B cell (primary cell): ENCODE measurements around the gene LEMD3. TPM values are rescaled to one million over a fixed set of nuclear protein-coding genes. Genes with fewer than 3 reads are reported as not detected.
A peak's percentile ranks its signal among the peaks of the same experiment; 100 is the strongest.

Experiments used
- ATAC-seq: fragments of 200-7000 bp; cut with Tn5 transposase; one replicate; pipeline ENCODE4 v1.10.0; 2021; ENCODE audit warnings: low read depth, mild to moderate bottlenecking, moderate number of reproducible peaks, moderate library complexity
- CTCF ChIA-PET: fragments of 350-600 bp; sonication (Branson Sonifier 250); formaldehyde crosslinking; loops from one replicate; lab custom pipeline; 2021; ENCODE audit warnings: antibody characterized with exemption, inconsistent platforms; lab: Charles Lee
- POLR2A ChIA-PET: fragments of 350-600 bp; sonication (Branson Sonifier 250); formaldehyde crosslinking; loops from one replicate; lab custom pipeline; 2021; ENCODE audit warnings: antibody characterized with exemption; lab: Charles Lee
- DNase-seq: peaks from one replicate; pipeline ENCODE4 v3.0.0; 2013
- H2AFZ ChIP-seq: 2 replicates; pipeline ENCODE4 v1.6.1; 2012; ENCODE audit warnings: mild to moderate bottlenecking, low read depth, low read length; ENCODE audit not compliant: insufficient read depth, poor library complexity, severe bottlenecking
- H3K27ac ChIP-seq, 2 donors: 1 replicate in 1 of 2; 2 replicates in 1 of 2; pipeline ENCODE4 v1.5.1; 2012 to 2013; ENCODE audit warnings: low read length in 2 of 2, mild to moderate bottlenecking in 2 of 2, moderate library complexity in 1 of 2
- H3K27me3 ChIP-seq, 4 experiments: fragments of 200-600 bp in 1 of 4; sonication (generic) in 1 of 4; replicated peaks in 1 of 4; 1 replicate in 2 of 4; 2 replicates in 2 of 4; pipeline versions ENCODE4 v1.6.1 to v1.7.0; 2013 to 2016; ENCODE audit warnings: low read length in 3 of 4, mild to moderate bottlenecking in 2 of 4, mixed read lengths in 1 of 4, moderate library complexity in 1 of 4; ENCODE audit not compliant: insufficient read depth in 4 of 4, control insufficient read depth in 3 of 4; ENCODE audit errors: control extremely low read depth in 1 of 4
- H3K36me3 ChIP-seq, 2 experiments: replicated peaks in 1 of 2; 1 replicate in 1 of 2; 2 replicates in 1 of 2; pipeline versions ENCODE4 v1.6.1 to v1.7.1; 2013; ENCODE audit warnings: low read length in 1 of 2; ENCODE audit not compliant: insufficient read depth in 2 of 2, control insufficient read depth in 1 of 2; ENCODE audit errors: control extremely low read depth in 1 of 2, extremely low read depth in 1 of 2
- H3K4me1 ChIP-seq, 2 donors: fragments of 200-600 bp in 1 of 2; sonication (generic) in 1 of 2; 1 replicate in 1 of 2; 2 replicates in 1 of 2; pipeline versions ENCODE4 v1.5.1 to v1.6.1; 2013 to 2017; ENCODE audit warnings: low read length in 2 of 2; ENCODE audit not compliant: control insufficient read depth in 2 of 2, insufficient read depth in 2 of 2
- H3K4me2 ChIP-seq: replicated peaks from 2 replicates; pipeline ENCODE3; 2012; ENCODE audit warnings: mild to moderate bottlenecking, low read depth, low read length; ENCODE audit not compliant: poor library complexity, severe bottlenecking
- H3K4me3 ChIP-seq, 5 experiments: fragments of 200-600 bp in 1 of 5; sonication (generic) in 1 of 5; 1 replicate in 3 of 5; 2 replicates in 2 of 5; pipeline versions ENCODE4 v1.5.1 to v1.7.0; 2011 to 2016; ENCODE audit warnings: low read length in 4 of 5, mild to moderate bottlenecking in 4 of 5, low read depth in 2 of 5, control low read depth in 1 of 5, moderate library complexity in 1 of 5; ENCODE audit not compliant: insufficient read depth in 1 of 5; ENCODE audit errors: control extremely low read depth in 1 of 5, extremely low read depth in 1 of 5
- H3K79me2 ChIP-seq: fragments of 200-600 bp; sonication (generic); one replicate; pipeline ENCODE4 v1.6.0; 2016; ENCODE audit warnings: low read length; ENCODE audit not compliant: control insufficient read depth, insufficient read depth
- H3K9ac ChIP-seq: fragments of 200-600 bp; sonication (generic); 2 replicates; pipeline ENCODE4 v1.6.1; 2017; ENCODE audit warnings: mild to moderate bottlenecking, low read length, moderate library complexity
- H3K9me3 ChIP-seq, 3 donors: one replicate each; pipeline versions ENCODE4 v1.6.1 to v1.7.1; 2013; ENCODE audit warnings: low read length in 2 of 3; ENCODE audit not compliant: control insufficient read depth in 2 of 3, insufficient read depth in 1 of 3; ENCODE audit errors: control extremely low read depth in 1 of 3
- H4K20me1 ChIP-seq: 2 replicates; pipeline ENCODE4 v1.6.0; 2012; ENCODE audit warnings: mild to moderate bottlenecking, low read length; ENCODE audit not compliant: insufficient read depth, control insufficient read depth, poor library complexity, severe bottlenecking
- H3K27ac Mint-ChIP-seq: one replicate; pipeline ENCODE4 v1.8.0; 2021; ENCODE audit warnings: mixed read lengths
- H3K27me3 Mint-ChIP-seq: one replicate; pipeline ENCODE4 v1.8.0; 2021; ENCODE audit warnings: mixed read lengths
- H3K4me1 Mint-ChIP-seq: one replicate; pipeline ENCODE4 v1.8.0; 2021; ENCODE audit warnings: mixed read lengths
- H3K4me3 Mint-ChIP-seq: one replicate; pipeline ENCODE4 v1.8.0; 2021; ENCODE audit warnings: mixed read lengths
- H3K9me3 Mint-ChIP-seq: one replicate; pipeline ENCODE4 v1.8.0; 2022; ENCODE audit warnings: mixed read lengths; ENCODE audit not compliant: insufficient read depth
- CTCF ChIP-seq: fragments of 200-600 bp; IDR thresholded peaks from one replicate; pipeline ENCODE4 v1.8.0; 2022; ENCODE audit warnings: antibody characterized with exemption, mild to moderate bottlenecking
- EZH2 ChIP-seq: IDR thresholded peaks from 2 replicates; pipeline ENCODE4 v1.6.1; 2012; ENCODE audit warnings: borderline replicate concordance, low read depth, mild to moderate bottlenecking, moderate library complexity, low read length; ENCODE audit not compliant: insufficient read depth, poor library complexity, severe bottlenecking
- WGBS: methylation state at CpG from one replicate; pipeline ENCODE4 v1.1.5; 2013; ENCODE audit warnings: missing lambda C conversion rate; ENCODE audit not compliant: insufficient coverage; 5-methylcytosine and 5-hydroxymethylcytosine counted together
- intact Hi-C: fragments of 100-400 bp; cut with micrococcal nuclease; formaldehyde crosslinking; loops from one replicate; pipeline ENCODE4 v1.10.0; 2022
- polyA plus RNA-seq: library from polyadenylated mRNA; depleted of rRNA; stranded (reverse); fragments of >200 nt; gene quantifications from 2 replicates; pipeline ENCODE4 v1.2.3, GENCODE V29; 2012
- total RNA-seq, 2 donors: library from RNA; stranded (reverse); fragments of 120-200 nt in 1 of 2; gene quantifications; 1 replicate in 1 of 2; 2 replicates in 1 of 2; pipeline versions ENCODE4 v1.2.3 to v1.2.4, GENCODE V29; 2013 to 2022

Gene LEMD3
- total and polyA plus RNA-seq, 2 donors (not counting 1 experiment from before 2014, with no cell fraction given): 19.4 to 71.8 TPM

GRCh38 chr12:65196762-65197567, 27.6 kb downstream of the LEMD3 start:
- Mint-ChIP-seq H3K9me3 (peaks cover 11% of the 10 kb centered on the region), H3K27ac (peak overlapping the region; percentile 32), H3K4me1 (peaks cover 73% of the 10 kb centered on the region), H3K4me3 (peak overlapping the region; percentile 11), H3K27me3 (no peaks in the 10 kb centered on the region)
- Histone ChIP-seq H3K4me2 (no peak overlapping the region), H2AFZ (peak overlapping the region; percentile 10), H3K27me3 (no peaks in the 10 kb centered on the region), H3K79me2 (peaks cover 81% of the 10 kb centered on the region), H4K20me1 (peaks cover 20% of the 10 kb centered on the region), H3K27ac (peak overlapping the region in 1 of 2 donors; percentile 35), H3K9me3 (peaks cover 0 to 13% (median 4%) of the 10 kb centered on the region in 3 donors), H3K36me3 (peaks cover 0 to 6% of the 10 kb centered on the region in 2 experiments), H3K9ac (no peak overlapping the region), H3K4me1 (peaks cover 37 to 47% of the 10 kb centered on the region in 2 donors), H3K4me3 (no peak overlapping the region)
- TF ChIP-seq EZH2: no peak
- no peak for TF ChIP-seq CTCF
- no peak for DNase-seq
- no CpG with 5 or more reads among the region's 2 CpGs for WGBS
- ATAC-seq: no peak
- CTCF ChIA-PET: no interaction called here
- intact Hi-C loops: no loop called here
- POLR2A ChIA-PET: no interaction called here

GRCh38 chr12:65199604-65200003, 30.2 kb downstream of the LEMD3 start:
- DNase-seq (no peak), ATAC-seq (no peak)
- Histone ChIP-seq H3K36me3 (no peaks in the 10 kb centered on the region), H3K9ac (no peak overlapping the region), H3K9me3 (peaks cover 0 to 13% (median 4%) of the 10 kb centered on the region in 3 donors), H3K79me2 (peaks cover 81% of the 10 kb centered on the region), H2AFZ (no peak overlapping the region), H3K4me2 (no peak overlapping the region), H3K4me1 (peaks cover 27 to 30% of the 10 kb centered on the region in 2 donors), H3K27me3 (no peaks in the 10 kb centered on the region), H3K4me3 (no peak overlapping the region), H4K20me1 (peaks cover 4% of the 10 kb centered on the region), H3K27ac (no peak overlapping the region)
- ChIA-PET POLR2A (no interaction called here), CTCF (no interaction called here)
- Mint-ChIP-seq H3K27me3 (no peaks in the 10 kb centered on the region), H3K4me3 (no peak overlapping the region), H3K27ac (no peak overlapping the region), H3K4me1 (peaks cover 71% of the 10 kb centered on the region), H3K9me3 (peaks cover 11% of the 10 kb centered on the region)
- TF ChIP-seq EZH2 (no peak), CTCF (no peak)
- intact Hi-C loops: no loop called here
- WGBS: no CpG with 5 or more reads among the region's 2 CpGs
